Colonic mucosa (tissue), 4 donors: ENCODE data around the gene RBM20. TPM values are rescaled to one million over a fixed set of nuclear protein-coding genes. Genes with fewer than 3 reads are reported as not detected.
"Not testable (repeated sequence)": the region's sequence is repeated elsewhere in the genome, so short reads cannot be mapped to it uniquely, and the experiment has no call there.

Source experiments
- DNase-seq: peaks from one replicate; pipeline ENCODE4 v3.0.0-alpha.2; 2020
- H3K27ac ChIP-seq: fragments of 200-600 bp; one replicate; pipeline ENCODE4 v1.8.0; 2021
- H3K27me3 ChIP-seq: fragments of 200-600 bp; one replicate; pipeline ENCODE4 v1.8.0; 2021
- H3K36me3 ChIP-seq: fragments of 200-600 bp; one replicate; pipeline ENCODE4 v1.8.0; 2021
- H3K4me1 ChIP-seq: fragments of 200-600 bp; one replicate; pipeline ENCODE4 v1.8.0; 2021; ENCODE audit warnings: mild to moderate bottlenecking
- H3K4me3 ChIP-seq: fragments of 200-600 bp; one replicate; pipeline ENCODE4 v1.8.0; 2021
- H3K9ac ChIP-seq, 2 donors: one replicate each; pipeline ENCODE4 v1.7.0; 2013; ENCODE audit warnings: control low read depth in 2 of 2, low read depth in 2 of 2, low read length in 2 of 2
- H3K9me3 ChIP-seq: fragments of 200-600 bp; one replicate; pipeline ENCODE4 v1.8.0; 2021
- intact Hi-C: fragments of 100-400 bp; cut with DNase I; formaldehyde crosslinking; loops from one replicate; pipeline ENCODE4 v1.14.1; 2022
- total RNA-seq, 2 donors: library from RNA; stranded (reverse); fragmentation: NEBNext Ultra II Directional in 1 of 2; extraction: Animal tissue kit (Norgen Biotek cat#: 25700) in 1 of 2; gene quantifications; one replicate each; pipeline ENCODE4 v1.2.1, GENCODE V29; 2021
- TF ChIP-seq, protein P1 (sequence below): fragments of 200-600 bp; IDR thresholded peaks from one replicate; pipeline ENCODE4 v1.8.0; 2022; ENCODE audit warnings: antibody characterized with exemption, mild to moderate bottlenecking
- donor health status: healthy.
- donor health status: DM: no; HTN: no; CAD: no.
- donor health status: DM: no; HTN: no; CAD: no.

RBM20 gene
- total RNA-seq, 2 donors from 2014 or later = 0.49 to 0.80 TPM

DNA sequence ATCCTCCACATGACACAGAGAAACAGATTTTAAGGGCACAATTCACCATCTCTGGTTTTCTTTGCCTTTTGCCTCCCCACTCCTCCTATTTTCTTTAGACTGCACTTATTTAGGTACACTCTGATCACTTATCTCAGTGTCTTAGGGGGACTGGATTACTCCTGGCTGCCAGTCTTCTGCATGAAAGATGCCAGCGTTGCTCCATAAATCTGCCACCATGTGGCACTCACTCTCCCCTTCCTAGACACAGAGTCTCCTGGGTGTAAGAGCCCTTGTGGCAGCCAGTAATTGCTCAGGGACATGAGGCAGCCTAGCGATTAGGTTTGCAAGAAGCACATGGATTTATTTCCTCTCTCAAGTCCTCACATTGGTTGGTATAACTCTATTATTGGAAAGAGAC is 34.5 kb upstream of the RBM20 start:
- no peaks in the 10 kb centered on the region for H3K4me1 ChIP-seq
- intact Hi-C loops = loop anchor here (5.0 kb wide), 1 partner anchor 73 kb away; no protein-coding TSS in a partner anchor
- H3K27ac ChIP-seq = no peak overlapping the region
- no peak overlapping the region for H3K9ac ChIP-seq
- H3K36me3 ChIP-seq = no peaks in the 10 kb centered on the region
- H3K4me3 ChIP-seq = no peak overlapping the region
- H3K27me3 ChIP-seq = no peaks in the 10 kb centered on the region
- no peaks in the 10 kb centered on the region for H3K9me3 ChIP-seq
- TF ChIP-seq, protein P1, sequence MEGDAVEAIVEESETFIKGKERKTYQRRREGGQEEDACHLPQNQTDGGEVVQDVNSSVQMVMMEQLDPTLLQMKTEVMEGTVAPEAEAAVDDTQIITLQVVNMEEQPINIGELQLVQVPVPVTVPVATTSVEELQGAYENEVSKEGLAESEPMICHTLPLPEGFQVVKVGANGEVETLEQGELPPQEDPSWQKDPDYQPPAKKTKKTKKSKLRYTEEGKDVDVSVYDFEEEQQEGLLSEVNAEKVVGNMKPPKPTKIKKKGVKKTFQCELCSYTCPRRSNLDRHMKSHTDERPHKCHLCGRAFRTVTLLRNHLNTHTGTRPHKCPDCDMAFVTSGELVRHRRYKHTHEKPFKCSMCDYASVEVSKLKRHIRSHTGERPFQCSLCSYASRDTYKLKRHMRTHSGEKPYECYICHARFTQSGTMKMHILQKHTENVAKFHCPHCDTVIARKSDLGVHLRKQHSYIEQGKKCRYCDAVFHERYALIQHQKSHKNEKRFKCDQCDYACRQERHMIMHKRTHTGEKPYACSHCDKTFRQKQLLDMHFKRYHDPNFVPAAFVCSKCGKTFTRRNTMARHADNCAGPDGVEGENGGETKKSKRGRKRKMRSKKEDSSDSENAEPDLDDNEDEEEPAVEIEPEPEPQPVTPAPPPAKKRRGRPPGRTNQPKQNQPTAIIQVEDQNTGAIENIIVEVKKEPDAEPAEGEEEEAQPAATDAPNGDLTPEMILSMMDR = no peak
- DNase-seq = no peak

DNA sequence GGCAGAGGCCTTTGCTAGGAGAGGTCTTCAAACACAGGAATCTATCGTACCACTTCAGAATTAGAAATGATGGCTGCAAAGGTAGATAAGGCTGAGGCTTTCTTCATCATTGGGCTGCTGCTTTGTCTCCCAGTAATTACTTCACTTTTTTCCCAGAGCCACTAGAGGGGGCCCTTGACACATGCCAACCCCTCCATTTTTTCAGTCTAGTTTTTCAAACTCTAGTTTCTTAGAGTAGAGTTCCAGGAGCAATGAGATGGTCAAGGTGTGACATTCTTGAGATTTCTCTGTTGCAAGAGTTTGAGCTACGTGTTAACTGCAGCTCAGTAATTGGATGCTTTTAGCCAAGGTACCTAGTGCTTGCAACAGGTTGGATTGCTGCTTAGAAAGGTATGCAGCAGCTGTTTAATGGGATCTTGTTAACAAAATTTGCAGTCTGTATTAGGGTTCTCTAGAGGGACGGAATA is 33.8 kb upstream of the RBM20 start:
- Histone ChIP-seq H3K9ac (no peak overlapping the region), H3K4me3 (no peak overlapping the region), H3K9me3 (no peaks in the 10 kb centered on the region), H3K27me3 (no peaks in the 10 kb centered on the region), H3K27ac (no peak overlapping the region), H3K4me1 (no peaks in the 10 kb centered on the region), H3K36me3 (no peaks in the 10 kb centered on the region)
- TF ChIP-seq, protein P1 = peak; percentile 81
- DNase-seq = peak; percentile 60
- intact Hi-C loops = loop anchor here (5.0 kb wide), 1 partner anchor 72 kb away; no protein-coding TSS in a partner anchor

DNA sequence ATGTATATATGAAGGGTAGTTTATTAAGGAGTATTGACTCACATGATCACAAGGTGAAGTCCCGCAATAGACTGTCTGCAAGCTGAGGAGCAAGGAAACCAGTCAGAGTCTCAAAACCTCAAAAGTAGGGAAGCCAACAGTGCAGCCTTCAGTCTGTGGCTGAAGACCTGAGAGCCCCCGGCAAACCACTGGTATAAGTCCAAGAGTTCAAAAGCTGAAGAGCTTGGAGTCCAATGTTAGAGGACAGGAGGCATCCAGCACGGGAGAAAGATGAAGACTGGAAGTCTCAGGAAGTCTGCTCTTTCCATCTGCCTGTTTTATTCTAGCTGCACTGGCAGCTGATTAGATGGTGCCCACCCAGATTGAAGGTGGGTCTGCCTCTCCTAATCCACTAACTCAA is 33.4 kb upstream of the RBM20 start:
- not testable (repeated sequence) for H3K4me3 ChIP-seq, DNase-seq, H3K9ac ChIP-seq, H3K36me3 ChIP-seq, H3K27me3 ChIP-seq, H3K27ac ChIP-seq, H3K4me1 ChIP-seq, H3K9me3 ChIP-seq
- intact Hi-C loops = loop anchor here (5.0 kb wide), 1 partner anchor 72 kb away; no protein-coding TSS in a partner anchor

DNA sequence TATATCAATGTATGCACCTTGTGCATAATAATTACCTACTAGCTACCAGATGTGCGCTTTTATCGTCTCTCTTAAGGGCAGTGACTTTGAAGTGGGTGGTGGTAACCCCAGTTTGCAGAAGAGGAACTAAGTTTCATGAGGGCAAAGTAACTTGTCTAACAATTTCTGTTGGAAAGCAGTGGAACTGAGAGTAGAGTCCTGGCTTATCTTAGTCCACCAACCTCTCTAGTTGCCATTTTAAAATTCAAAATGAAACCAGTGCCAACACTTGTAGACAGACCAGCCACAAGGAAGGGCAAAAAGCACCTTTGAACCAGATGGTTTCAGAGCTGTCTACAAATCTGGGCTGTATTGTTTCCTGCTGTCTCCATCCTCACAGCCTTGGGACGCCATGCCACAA is 32.0 kb upstream of the RBM20 start:
- H3K36me3 ChIP-seq = no peaks in the 10 kb centered on the region
- H3K27ac ChIP-seq = no peak overlapping the region
- no peak overlapping the region for H3K4me3 ChIP-seq
- no peaks in the 10 kb centered on the region for H3K27me3 ChIP-seq
- intact Hi-C loops = loop anchor here (5.0 kb wide), 1 partner anchor 70 kb away; no protein-coding TSS in a partner anchor
- DNase-seq = no peak
- no peaks in the 10 kb centered on the region for H3K9me3 ChIP-seq
- H3K9ac ChIP-seq = no peak overlapping the region
- TF ChIP-seq, protein P1 = no peak
- H3K4me1 ChIP-seq = no peaks in the 10 kb centered on the region

DNA sequence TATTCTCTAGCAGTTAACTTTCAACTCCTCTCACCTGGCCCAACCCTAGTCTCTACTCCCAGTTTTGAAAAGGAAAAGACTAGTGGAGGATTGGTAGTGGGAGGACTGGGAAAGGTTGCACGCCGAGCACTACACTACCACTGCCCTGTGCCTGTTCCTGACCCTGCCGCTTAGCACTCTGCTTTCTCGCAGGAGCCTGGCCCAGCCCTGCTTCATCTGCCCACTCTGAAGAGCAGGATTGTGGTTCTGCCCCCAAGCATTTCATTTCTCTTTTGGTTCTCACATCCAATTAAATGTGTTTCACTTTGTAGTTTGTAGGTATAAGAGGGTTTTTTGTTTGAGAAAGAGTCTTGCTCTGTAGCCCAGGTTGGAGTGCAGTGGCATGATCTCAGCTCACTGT is 31.5 kb upstream of the RBM20 start:
- no peaks in the 10 kb centered on the region for H3K4me1 ChIP-seq
- H3K9me3 ChIP-seq = no peaks in the 10 kb centered on the region
- TF ChIP-seq, protein P1 = no peak
- intact Hi-C loops = loop anchor here (5.0 kb wide), 1 partner anchor 70 kb away; no protein-coding TSS in a partner anchor
- H3K27ac ChIP-seq = no peak overlapping the region
- no peak for DNase-seq
- H3K4me3 ChIP-seq = no peak overlapping the region
- no peak overlapping the region for H3K9ac ChIP-seq
- no peaks in the 10 kb centered on the region for H3K36me3 ChIP-seq
- H3K27me3 ChIP-seq = no peaks in the 10 kb centered on the region

DNA sequence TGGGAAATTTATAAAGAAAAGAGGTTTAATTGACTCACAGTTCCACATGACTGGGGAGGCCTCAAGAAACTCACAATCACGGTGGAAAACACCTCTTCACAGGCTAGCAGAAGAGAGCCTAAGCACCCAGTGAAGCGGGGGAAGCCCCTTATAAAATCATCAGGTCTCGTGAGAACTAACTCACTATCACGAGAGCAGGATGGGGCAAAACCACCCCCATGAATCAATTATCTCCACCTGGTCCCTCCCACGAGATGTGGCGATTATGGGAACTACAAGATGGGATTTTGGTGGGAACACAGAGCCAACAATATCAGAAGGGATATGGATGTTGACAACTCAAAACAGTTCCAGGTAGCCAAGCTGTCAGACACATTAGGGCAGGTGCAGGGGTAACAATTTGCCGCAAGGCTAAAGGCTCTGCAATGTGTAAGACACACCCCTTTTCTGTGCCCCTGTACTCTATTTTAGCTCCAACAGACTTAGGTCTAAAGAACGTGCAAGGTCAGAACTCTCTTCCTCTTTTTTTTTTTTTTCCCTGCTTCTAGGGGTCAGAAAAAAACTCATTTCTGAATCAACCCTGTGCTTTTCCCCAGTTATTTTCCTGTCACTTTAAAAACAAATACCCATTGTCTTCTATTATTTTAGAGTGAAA is 30.7 kb upstream of the RBM20 start:
- TF ChIP-seq, protein P1 = no peak
- intact Hi-C loops = loop anchor here (5.0 kb wide), 1 partner anchor 69 kb away; no protein-coding TSS in a partner anchor
- no peaks in the 10 kb centered on the region for H3K36me3 ChIP-seq

More for the DNA sequence above, 30.7 kb upstream of the RBM20 start:
- no peak overlapping the region for H3K9ac ChIP-seq
- no peak for DNase-seq
- no peaks in the 10 kb centered on the region for H3K27me3 ChIP-seq
- no peaks in the 10 kb centered on the region for H3K9me3 ChIP-seq
- H3K27ac ChIP-seq = no peak overlapping the region
- H3K4me1 ChIP-seq = no peaks in the 10 kb centered on the region
- H3K4me3 ChIP-seq = no peak overlapping the region
